ENCODE measurements around the gene ANKHD1.

DNA sequence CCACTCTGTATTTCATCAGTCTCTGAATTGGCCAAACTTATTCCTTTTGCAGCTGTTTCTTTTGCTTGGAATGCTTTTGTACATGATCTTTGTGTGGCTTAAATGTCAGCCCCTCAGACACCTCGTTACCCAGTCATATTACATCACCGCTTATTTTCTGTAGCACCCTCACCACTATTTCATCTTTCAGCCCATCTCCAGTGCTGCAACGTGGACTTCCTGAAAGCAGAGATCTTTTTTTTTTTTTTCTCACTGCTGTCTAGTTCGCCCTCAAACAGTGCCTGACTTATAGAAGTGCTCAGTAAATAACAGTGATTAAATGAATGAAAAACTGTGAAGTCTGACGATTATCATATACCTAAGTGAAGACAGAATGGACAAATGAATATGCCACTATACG, 154.8 kb downstream of the ANKHD1 start:
- TF ChIP-seq POLR2A (IDR thresholded peaks at IDR 0.05), result no peak
- TF ChIP-seq, protein P1, sequence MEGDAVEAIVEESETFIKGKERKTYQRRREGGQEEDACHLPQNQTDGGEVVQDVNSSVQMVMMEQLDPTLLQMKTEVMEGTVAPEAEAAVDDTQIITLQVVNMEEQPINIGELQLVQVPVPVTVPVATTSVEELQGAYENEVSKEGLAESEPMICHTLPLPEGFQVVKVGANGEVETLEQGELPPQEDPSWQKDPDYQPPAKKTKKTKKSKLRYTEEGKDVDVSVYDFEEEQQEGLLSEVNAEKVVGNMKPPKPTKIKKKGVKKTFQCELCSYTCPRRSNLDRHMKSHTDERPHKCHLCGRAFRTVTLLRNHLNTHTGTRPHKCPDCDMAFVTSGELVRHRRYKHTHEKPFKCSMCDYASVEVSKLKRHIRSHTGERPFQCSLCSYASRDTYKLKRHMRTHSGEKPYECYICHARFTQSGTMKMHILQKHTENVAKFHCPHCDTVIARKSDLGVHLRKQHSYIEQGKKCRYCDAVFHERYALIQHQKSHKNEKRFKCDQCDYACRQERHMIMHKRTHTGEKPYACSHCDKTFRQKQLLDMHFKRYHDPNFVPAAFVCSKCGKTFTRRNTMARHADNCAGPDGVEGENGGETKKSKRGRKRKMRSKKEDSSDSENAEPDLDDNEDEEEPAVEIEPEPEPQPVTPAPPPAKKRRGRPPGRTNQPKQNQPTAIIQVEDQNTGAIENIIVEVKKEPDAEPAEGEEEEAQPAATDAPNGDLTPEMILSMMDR (IDR thresholded peaks at IDR 0.05), result no peak
- no peak for TF ChIP-seq EP300 (IDR thresholded peaks at IDR 0.05; ENCODE audit: low read depth)

Measured in transverse colon (tissue), 3 donors.